Astrocyte of the hippocampus (primary cell): Measurements from ENCODE around the gene FOXA1.

ENCODE experiments used
- DNase-seq: peaks from one replicate; pipeline ENCODE4 v3.0.0; 2011; ENCODE audit warnings: low read depth, low spot score

FOXA1 gene

DNA sequence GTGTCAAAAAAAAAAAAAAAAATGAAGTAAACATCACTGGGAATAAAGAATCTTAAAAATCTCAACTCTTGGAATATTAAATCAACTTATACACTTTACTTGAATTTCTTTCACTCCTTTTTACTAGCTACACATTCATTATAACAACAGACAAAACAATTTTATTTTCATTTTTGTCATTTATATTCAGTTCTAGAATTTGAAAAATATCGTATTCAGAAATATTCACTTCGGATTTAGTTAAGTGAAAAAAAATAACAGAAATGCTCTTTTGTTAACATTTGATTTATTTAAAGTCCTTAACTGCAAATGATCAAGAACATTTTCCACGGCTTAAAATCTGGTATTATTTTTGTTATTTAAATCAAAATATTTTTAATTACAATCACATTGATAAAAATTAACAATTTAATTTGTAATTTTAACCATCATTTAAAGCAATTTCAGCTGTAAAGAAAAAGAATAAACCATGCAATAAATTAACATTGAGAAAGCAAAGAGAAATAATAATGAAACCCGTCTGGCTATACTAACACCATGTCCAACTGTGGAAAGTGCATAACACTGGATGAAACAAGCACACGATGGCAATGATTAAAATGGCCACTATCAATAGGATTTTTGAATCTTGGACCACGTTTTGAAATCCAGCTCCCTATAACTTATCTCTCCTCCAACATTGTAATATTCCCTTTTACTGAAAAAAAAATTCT, 5.2 kb downstream of the FOXA1 start:
- no peak for DNase-seq

DNA sequence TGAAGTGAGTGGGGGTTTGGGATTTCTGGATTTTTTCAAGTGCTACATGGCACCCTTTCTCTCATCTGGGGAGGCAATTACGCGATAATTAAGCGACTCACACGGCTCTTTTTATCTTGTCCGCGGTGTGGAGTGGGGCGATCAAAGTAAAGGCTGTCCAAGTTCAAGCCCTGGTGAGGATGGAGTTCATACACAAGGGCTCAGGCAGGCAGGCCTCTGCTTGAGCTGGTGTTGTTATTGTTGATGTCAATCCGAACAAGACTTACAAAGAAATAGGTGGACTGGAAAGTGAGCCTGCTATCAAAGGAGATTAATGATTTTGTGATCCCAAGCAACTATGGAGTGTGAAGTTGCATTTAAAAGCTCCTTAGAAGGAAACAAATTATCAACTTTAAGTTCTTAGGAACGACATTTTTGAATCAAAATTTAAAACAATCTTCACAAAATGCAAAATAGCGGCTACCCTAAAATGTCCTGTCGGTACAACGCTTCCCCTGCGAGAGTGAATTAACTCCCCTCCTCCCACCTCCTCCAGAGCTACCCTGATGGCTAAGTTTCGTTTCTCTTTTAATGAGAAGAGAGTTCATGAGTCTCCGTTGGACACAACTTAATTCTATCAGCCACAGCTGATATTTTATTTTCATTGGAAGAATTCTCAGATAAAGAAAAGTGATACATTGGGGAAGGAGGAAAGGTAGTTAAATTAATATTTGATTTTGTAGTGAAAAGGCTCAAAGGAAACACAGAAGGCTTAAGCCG, 5.9 kb downstream of the FOXA1 start:
- no peak for DNase-seq

GRCh38 chr14:37588667-37588955, 6.4 kb downstream of the FOXA1 start:
- DNase-seq: no peak

DNA sequence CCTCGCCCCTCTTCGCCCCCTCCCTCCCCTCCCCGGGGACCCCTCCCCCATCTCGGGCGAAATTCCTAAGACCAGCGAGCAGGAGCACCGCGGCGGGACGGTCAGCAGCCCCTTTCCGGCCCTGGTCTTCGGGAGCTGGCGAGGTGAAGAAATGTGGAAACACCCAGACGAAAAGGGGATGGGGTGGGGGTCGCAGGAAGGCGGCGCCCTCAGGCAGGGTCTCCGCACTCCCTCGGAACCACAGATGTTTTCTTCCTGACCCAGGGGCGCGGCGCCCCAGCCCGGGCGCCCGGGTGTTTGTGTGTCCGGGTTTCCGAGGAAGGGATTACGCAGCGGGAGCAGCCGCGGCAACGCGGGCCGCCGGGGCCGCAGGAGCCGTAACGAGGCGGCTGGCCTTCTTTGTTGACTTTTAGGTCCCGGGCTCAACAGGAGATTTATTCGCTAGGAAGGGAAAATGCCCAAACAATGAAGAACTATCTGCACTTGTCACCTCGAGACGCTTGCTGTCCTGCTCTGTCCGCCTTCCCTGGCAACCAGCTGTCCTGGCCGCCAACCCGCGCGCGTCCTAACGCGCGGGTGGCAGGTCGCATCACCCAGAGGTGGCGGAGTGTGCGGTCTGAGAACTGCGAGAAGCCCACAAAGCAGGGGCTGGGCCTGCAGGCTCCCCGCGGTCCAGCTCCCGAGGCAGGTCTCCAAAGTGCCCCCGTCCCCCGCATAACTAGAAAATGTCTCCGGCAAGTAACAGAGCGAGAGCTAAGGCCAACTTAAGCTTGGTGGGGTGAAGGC, 7.0 kb downstream of the FOXA1 start:
- DNase-seq: no peak

DNA sequence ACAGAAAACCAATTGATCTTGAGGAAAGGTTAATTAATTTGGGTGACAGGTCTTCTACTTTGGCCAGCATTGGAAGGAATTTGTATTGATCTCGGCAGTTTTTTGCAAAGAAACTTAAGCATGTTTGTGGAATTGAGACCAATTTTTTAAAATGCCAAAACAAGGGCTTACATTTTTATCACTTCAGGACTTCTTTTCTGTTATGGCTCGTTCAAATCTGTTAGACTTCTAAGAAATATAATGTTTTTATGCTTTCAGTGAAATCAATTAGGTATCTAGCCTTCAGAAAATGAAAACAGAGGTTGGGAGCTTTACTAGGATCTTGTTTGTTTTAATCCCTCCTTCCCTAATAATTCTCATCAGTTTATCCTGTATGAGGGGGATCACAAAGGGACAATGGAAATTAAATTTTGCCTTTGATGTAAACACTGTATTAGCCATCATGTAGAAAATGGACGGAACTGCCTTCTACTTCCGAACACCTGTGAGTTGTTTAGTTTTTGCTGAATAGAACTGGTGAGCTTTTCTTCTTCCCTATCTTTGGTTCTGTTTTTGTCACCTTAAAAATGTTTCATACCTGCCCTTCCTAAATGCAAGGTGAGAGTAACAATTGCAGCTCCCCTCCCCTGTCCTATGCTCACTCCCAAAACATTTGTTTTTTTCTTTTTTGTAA, 7.8 kb downstream of the FOXA1 start:
- DNase-seq: no peak

DNA sequence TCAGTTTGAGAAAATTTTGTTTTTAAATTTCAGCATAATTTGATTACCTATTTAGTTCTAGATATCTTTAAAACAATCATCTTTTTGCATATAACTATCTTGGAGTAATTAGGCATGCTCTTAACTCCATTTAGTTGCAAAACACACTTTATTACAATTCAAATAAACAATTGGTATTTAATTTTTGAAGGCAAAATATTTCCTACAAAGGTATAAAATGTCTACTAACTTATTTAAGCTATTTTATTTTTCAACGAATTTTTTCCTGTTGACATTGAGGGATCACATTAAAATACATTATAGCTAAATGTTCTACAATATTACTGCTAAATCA, 8.3 kb downstream of the FOXA1 start:
- no peak for DNase-seq

GRCh38 chr14:37585971-37586796, 8.9 kb downstream of the FOXA1 start:
- DNase-seq: no peak

- DNase-seq: no peak
These were observed 9.9 kb downstream of the FOXA1 start for GRCh38 chr14:37585101-37585511.

- no peak for DNase-seq
These were observed 10.6 kb downstream of the FOXA1 start for GRCh38 chr14:37584211-37585100.

DNA sequence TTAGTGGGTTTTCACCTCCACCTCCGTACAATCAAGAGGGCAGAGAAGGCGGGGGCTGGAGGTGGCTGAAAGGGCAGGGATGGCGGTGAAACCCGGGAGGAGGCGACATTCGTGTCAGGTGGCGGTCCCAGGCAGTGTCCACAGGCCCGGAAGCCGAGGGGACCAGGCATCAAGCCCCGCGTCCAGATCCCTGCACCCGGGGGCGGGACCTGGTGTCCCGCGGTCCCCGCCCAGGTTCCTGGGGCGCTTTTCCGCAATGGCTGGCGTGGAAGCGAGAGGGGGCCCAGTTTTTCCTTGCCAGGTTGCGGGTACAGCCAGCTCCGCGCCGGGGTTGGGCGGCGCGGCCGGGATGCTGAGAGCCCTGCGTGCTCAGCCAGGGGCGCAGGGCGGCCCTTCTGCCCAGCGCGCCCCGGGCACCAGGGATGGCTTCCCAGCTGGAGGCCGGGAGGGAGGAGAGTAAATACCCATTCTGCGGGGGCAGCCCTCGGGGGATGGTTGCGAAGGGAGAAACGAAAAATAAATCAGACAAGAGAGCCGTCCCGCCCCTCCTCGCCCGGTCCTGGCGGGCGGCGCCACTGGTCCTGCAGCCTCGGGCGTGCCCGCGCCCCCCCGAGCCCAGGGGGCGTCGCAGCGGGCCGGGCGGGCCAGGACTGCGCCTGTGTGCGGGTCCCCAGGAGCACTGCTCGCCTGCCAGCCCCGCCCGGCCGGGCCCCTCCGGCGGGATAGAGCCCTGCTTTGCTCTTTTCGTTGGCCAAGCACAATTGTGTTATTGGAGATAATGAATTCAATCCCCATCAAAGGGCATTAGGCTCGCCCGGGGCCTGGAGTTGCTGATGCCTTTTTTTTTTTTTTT, 11.5 kb downstream of the FOXA1 start:
- no peak for DNase-seq

DNA sequence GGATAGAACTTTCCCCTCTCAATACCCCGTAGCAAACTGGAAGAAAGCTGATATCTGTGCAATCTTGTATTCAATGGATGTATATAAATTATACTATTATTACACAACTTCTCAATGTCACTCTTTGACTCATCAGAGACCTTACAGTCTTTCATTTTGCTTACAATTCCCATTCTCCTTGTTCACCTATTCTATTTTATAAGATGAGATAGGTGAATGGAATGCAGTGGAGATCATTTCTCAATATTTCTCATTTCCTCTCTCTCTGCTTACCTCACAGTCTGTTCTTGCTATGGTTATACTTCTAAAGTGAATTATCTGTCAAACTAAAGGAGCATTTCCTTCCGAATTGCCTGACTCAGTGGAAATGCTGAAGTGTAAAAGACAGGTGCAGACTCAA, 14.9 kb downstream of the FOXA1 start:
- no peak for DNase-seq

GRCh38 chr14:37579274-37579673, 15.8 kb downstream of the FOXA1 start:
- DNase-seq: no peak

DNA sequence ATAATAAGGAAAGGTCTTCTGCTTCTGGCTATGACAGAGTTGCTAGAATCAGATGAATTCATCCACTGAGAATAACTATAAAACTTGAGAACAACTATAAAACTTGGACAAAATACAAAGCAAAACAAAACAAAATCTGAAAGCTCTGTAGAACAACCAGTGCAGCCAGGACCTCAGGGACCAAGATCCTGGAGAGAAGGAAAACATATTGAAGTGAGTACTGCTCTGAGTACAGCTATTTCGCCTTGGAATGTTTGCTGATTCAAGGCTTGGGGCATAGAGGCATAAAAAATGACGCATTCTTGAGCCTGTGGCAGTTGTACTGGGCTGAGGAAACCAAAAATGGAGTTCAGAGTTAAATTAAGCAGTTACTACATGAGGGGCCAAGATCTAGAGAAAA, 21.7 kb downstream of the FOXA1 start:
- no peak for DNase-seq

DNA sequence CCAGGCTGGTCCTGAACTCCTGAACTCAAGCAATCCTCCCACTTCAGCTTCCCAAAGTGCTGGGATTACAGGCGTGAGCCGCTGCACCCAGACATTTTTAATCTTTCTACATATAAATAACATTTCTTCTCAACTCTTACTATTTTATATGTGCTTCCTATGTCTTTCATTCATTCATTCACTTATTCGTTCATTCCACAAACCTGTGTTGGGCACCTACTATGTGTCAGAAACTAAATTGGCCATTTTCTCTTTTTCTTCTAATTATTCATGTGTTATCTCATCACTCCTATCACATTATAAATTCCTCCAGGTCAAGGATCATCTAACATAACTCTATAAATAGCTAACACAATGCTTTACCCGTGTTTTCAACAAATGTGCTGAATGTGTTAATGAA, 23.7 kb downstream of the FOXA1 start:
- no peak for DNase-seq

GRCh38 chr14:37569729-37570128, 25.3 kb downstream of the FOXA1 start:
- DNase-seq: no peak

- DNase-seq: no peak
These were observed 28.2 kb downstream of the FOXA1 start for GRCh38 chr14:37566811-37567371.

DNA sequence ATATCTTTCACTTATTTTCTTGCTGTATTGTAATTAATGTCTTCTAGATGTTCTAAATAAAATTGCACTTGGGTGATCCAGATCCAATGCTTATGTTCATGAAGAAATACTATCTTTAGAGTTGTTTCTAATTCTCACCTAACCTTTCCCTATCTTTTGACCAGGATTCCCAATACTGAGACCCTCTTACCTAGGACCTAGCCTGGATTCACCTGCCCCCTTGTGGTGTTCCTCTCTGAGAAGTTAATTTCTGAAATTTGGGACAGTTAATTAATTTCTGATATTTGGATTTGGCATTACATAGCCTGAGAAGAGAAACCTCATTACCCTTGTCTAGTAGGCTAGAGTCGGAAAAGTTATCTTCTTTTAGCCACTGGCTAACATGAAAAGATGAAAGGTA, 29.5 kb downstream of the FOXA1 start:
- no peak for DNase-seq

DNA sequence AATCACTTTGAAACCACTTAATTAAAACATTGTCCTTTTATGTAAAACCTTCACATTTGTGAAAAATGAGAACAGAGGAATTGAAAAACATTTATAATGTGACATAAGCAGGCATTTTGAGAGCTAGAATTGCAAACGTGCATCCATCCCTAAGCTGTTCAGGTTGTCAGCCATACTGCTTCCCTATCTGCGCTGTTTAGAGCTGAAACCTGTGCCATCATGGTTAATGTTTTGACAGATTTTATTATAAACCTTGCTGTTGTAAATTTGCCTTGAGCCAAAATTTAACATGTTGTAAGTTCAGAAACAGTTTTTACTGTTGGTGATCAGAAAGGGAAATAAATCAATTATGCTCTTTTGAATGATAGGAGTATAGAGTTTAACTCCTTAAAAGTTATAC, 31.9 kb downstream of the FOXA1 start:
- no peak for DNase-seq

- DNase-seq: peak; percentile 36
These were observed 35.7 kb downstream of the FOXA1 start for GRCh38 chr14:37559386-37559785.
